HG02943 (cell line): ENCODE data around the gene CCDC51.
"Not testable (repeated sequence)": the region's sequence is repeated elsewhere in the genome, so short reads cannot be mapped to it uniquely, and the experiment has no call there.

ENCODE experiments used
- ATAC-seq: cut with Tn5 transposase; IDR thresholded peaks from one replicate; pipeline ENCODE4 v1.9.1; 2021; ENCODE audit warnings: mild to moderate bottlenecking, low read depth, moderate library complexity; ENCODE audit not compliant: unreplicated experiment

The CCDC51 gene

DNA sequence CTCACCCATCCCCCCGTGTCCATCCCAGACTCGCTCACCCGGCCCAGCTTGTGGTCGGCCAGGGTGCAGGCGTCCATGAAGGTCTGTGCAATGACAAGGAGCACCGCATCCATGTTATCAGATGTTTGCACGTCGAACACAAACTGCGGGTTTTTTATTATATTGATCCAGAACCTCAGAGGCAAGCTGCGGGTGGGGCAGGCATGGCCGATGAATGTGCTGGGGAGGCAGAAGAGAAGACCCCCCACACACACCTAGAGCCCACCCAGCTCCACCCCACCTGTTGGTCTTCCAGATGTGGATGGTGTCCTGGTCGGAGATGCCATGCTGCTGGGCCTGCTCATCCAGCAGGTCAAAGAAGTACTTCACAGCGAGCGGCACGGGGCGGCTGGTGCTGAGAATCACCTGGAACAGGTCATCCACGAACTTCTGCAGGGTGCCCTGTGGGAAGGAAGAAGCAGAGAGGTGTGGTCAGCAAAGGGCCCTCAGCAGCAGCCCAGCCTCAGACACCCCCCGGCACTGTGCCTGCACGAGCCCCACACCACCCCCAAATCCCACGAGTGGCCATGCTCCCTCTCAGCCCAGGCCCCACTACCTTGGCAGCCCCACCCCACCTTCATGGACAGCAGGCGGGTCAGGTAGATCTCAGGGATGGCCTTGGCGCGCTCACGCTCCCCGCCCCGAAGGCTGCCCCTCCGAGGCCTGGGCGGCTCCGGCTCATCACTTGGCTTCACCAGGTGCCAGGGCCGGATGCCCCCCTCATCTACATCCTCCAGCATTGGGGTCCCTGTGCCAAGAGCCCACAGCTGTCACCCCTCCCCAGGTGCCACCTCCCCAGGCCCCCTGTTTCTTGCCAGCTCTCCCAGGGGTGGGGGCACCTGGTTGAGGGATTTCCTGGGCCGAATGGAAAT is 30.4 kb downstream of the CCDC51 start:
- no peak for ATAC-seq

DNA sequence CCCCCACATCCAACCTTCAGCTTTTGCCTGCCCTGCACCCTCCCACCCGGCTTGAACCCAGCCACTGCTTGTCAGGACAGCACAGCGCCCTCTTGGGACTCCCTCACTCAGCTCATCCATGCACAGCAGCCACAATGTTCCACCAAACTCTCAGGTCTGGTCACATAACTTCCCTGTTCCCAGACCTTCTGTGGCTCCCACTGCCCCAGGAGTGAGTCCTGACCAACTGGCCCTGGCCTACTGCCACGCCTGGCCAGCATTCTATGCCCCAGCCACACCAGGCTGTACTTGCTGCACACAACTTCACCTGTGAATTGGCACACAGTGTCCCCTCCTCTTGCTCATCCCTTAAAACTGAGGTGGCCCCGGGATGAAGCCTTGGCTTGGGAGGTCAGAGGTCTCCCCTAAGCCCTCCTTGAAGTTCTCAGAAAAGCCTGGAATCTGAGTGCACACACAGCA is 31.1 kb downstream of the CCDC51 start:
- no peak for ATAC-seq

- ATAC-seq, result no peak
Observed at GRCh38 chr3:48407542-48408099, 32.3 kb downstream of the CCDC51 start.

GRCh38 chr3:48406443-48407431 is 33.2 kb downstream of the CCDC51 start:
- ATAC-seq, result no peak

- ATAC-seq, result no peak
Observed at GRCh38 chr3:48405971-48406370, 33.9 kb downstream of the CCDC51 start.

DNA sequence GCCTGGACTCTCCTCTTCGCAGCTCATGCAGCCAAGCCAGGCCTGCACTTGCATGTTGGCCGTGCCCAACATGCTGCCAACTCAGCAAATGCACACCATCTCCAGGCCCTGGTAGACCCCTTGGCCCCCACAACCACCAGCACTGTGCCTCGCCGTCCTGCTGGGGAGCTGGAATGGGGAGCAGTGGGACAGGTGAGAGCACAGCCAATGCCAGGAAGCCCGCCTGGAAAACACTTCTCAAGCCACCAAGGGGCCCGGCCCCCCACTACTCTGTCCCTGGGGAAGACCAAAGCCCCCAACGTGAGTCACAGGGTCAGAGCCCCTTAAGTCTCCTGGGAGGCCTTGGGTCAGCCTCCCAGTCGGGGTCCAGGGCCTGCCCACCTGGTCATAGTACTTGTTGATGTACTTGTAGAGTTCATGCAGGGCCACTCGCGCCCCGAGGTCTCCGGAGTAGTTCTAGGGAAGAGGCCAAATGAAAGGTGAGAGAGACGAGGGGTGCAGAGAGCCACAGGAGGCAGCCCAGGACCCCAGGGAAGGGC is 34.5 kb downstream of the CCDC51 start:
- ATAC-seq, result no peak

DNA sequence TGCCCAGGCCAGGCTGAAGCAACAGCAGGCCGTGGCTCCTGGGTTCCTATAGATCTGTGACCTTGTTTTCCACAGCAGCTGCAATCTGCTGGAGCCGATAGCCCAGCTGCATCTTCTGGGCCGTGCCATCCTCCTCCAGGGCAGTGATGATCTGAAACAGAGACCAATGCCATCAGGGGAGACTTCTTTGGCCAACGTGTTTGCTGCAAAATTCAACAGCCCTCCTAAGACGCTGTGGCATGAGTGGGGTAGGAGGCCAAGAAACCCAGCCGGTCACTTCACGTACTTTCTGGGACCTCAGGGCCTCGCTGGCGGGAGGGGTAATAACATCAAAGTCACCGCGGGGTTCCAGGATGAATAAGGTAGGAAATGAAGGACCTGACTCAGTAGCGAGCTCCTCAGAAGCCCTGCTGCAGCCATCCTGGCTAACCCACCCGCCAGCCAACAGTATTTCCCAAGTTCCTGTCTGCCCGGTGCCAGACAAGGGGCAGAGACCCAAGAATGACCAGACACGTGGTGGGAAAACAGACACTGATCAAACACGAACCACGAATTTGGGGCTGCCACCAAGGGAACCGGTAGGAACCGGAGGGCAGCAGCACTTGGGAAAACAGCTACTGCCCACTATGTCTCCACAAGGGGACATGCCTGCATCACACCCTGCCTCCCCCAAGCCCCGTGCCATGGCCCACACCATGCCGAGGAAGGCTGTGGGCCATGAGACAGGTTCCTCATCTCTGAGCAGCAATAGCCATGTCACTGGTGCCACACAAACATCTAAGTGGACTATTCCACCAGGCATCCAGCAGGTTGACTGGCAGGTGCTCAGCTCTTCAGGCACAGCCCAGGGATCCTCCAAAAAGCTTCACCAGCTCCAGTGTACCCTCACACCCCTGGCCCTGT is 35.2 kb downstream of the CCDC51 start:
- no peak for ATAC-seq

GRCh38 chr3:48403533-48404439 is 36.1 kb downstream of the CCDC51 start:
- ATAC-seq, result no peak

- ATAC-seq, result no peak
Observed at GRCh38 chr3:48402907-48403306, 37.0 kb downstream of the CCDC51 start.

DNA sequence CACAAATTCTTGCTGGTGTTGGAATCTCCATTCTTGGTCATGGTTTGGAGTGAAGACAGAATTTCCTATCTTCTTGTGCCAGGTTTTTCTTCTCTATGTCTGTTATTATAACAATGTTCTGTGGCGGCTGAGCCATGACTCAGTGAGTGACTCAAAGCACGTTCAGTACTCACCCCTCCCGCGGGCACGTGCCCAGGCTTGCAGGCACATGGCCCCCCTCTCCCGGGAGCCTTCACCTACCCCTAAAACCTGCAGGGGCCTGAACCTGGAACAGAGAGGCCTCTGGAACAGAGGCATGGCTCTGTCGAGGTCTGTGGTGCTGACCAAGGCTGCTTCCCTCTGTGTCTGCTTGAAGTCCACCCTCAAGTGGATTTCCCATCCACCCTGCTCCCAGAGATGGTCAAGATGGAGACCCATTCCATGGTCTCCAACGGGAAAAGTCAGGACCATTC is 37.6 kb downstream of the CCDC51 start:
- no peak for ATAC-seq

- ATAC-seq, result not testable (repeated sequence)
Observed at GRCh38 chr3:48401434-48401901, 38.5 kb downstream of the CCDC51 start.

DNA sequence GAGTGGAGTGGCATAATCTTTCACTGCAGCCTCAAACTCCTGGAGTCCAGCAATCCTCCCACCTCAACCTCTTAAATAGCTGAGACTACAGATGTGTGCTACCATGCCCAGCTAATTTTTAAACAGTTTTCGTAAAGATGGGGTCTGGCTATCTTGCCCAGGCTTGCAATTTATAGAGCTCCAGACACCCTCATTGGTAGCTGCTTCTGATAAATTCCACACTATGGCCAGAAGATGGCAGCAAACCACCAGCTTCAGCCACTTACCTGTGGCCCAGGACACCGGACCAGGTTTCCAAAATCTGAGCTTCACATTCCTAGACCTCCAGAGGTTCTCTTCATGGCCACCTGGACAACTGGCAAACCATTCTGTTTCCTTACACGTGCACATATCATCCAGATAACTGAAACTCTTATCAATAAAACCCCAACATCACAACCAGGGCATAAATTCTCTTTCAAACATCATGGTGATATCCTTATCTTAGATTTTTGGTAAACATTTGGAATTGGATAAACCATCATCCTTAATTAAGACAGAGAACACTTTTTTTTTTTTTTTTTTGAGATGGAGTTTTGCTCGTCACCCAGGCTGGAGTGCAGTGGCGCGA is 39.0 kb downstream of the CCDC51 start:
- ATAC-seq, result no peak

GRCh38 chr3:48399387-48400172 is 40.3 kb downstream of the CCDC51 start:
- ATAC-seq, result no peak

DNA sequence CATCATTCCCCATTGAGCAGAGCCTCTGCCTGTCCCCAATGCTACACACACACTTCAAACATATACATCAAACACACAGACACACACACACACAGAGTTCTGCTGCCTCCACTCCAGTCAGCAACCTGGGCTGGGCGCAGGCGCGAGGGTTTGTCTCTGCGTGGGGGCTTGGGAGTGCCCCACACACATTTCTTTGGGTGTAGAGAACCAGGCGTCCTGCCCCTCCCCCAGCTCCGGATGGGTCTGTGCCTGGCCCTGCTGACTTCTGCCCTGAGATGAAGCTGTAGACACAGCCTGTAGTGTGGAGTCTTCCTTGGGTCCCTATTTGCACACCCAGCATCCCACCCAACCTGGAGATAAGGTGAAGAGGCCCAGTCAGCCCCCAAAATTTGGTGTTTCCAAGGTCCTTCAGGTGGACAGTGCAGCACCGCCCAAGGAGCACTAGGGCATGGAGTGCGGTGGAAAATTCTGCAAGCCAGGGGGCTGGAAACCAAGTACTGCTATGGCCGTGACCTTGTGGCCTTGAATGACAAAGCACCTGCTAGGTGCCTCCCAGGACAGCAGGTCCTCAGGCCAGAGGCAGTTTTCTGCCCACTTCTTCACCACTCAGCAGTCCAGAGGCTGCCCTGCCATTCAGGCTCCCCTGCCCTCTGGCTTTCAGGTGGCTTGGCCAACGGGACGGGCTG is 41.1 kb downstream of the CCDC51 start:
- no peak for ATAC-seq

DNA sequence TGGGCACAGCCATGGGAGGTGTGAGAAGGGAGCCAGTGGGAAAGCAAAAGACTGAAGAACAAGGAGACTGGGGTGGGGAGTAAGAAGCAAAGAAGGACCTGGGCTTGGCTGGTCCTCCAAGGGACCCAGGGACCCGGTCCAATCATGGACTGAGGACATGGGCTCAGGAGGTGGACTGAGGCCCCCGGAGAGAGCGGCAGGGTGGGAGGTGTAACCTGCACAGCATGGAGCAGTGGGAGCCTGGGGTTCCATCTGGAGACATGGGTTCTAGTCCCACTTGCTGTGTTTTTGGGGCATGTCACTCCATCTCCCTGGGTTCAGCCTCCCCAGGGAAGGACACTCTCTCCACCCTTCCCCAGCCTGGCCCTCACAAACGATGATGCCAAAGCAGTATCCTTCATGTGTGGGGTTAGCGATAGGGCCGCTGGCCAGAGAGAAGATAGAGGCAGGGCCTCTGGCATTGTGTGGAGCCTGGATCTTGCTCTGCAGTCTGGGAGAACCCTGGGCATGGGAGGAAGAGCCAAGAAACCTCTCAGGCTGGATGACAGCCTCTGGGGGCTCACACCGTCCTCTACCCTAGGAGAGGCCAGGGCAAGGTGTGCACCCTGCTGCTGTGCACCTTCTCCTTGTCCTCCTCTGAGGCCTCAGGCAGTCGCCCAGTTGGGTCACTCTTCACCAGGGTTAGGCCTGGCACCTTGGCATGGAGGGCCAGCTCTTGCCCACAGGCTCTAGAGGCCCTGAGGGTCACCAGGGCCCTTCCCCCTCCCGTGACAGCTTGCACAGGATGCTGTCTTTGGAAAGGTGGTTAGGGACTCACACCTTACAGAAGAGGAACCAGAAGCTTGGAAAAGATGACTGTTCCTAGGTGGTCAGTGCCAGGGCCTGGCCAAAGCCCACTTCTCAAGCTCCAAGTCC is 41.9 kb downstream of the CCDC51 start:
- ATAC-seq, result no peak
